ENCODE data around the gene GPR153.

Gene GPR153

DNA sequence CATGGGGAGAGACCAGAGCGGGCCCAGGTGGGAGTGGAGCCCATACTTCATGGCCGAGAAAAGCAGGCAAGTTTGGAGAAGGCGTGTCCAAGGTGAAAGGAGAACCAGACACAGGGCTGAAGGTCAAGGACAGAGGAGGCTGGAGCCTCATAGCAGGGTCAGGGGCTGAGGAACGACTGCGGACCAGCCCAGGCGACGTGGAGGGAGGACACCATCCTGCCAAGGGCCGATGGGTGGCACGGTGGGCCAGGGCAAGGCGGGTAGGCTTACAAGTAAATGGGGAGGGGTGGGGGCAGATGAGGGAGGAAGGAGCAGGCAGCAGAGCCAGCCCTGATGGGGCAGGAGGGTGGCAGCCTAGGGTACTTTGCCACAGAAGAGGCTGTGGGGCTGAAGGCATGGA lies 18.2 kb upstream of the GPR153 start:
- Histone ChIP-seq H3K27me3 (ENCODE audit: control insufficient read depth, insufficient read depth, low read length, poor library complexity, severe bottlenecking) (no peaks in the 10 kb centered on the region), H3K27ac (ENCODE audit: insufficient read depth, low read depth, low read length, poor library complexity, severe bottlenecking) (no peak overlapping the region), H3K4me1 (ENCODE audit: control insufficient read depth, insufficient read depth, low read length) (peaks cover 29% of the 10 kb centered on the region), H3K4me3 (ENCODE audit: insufficient read depth, low read depth, low read length) (no peak overlapping the region), H3K9me3 (ENCODE audit: control insufficient read depth, low read length) (no peaks in the 10 kb centered on the region), H3K36me3 (ENCODE audit: control insufficient read depth, insufficient read depth, low read length) (no peaks in the 10 kb centered on the region)
- 96 to 97% methylated on average over 10 of the region's 10 CpGs for WGBS, 2 experiments

DNA sequence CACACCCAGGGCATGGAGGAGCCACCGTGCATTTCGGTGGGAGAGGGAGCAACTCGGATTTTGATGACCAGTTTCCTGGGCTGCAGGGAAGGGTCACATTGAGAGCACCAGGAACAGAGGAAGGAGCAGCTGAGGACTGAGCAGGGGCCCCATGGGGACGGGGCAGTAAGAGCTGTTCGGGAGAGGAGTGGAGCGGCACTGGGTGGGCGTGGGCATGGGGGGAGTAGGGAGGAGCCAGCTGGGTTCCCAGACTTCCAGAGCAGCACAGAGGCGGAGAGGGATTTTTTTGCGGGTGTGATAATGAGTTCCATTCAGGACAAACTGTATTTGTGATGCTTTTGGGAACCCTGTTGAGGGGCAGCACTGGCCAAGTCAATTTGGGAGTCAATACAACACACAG lies 17.4 kb upstream of the GPR153 start:
- Histone ChIP-seq H3K27me3 (ENCODE audit: control insufficient read depth, insufficient read depth, low read length, poor library complexity, severe bottlenecking) (no peaks in the 10 kb centered on the region), H3K36me3 (ENCODE audit: control insufficient read depth, insufficient read depth, low read length) (no peaks in the 10 kb centered on the region), H3K4me1 (ENCODE audit: control insufficient read depth, insufficient read depth, low read length) (peaks cover 36% of the 10 kb centered on the region)

GRCh38 chr1:6276811-6277555 lies 16.1 kb upstream of the GPR153 start:
- Histone ChIP-seq H3K9me3 (ENCODE audit: control insufficient read depth, low read length) (no peaks in the 10 kb centered on the region), H3K36me3 (ENCODE audit: control insufficient read depth, insufficient read depth, low read length) (no peaks in the 10 kb centered on the region), H3K4me3 (ENCODE audit: insufficient read depth, low read depth, low read length) (no peak overlapping the region), H3K27ac (ENCODE audit: insufficient read depth, low read depth, low read length, poor library complexity, severe bottlenecking) (peak overlapping the region; percentile 42), H3K27me3 (ENCODE audit: control insufficient read depth, insufficient read depth, low read length, poor library complexity, severe bottlenecking) (no peaks in the 10 kb centered on the region), H3K4me1 (ENCODE audit: control insufficient read depth, insufficient read depth, low read length) (peaks cover 40% of the 10 kb centered on the region)
- WGBS, 2 experiments, result 92 to 93% methylated on average over 20 of the region's 20 CpGs

More for the DNA sequence above, 17.4 kb upstream of the GPR153 start:
- no peak overlapping the region for H3K27ac ChIP-seq (ENCODE audit: insufficient read depth, low read depth, low read length, poor library complexity, severe bottlenecking)
- 87 to 89% methylated on average over 9 of the region's 9 CpGs for whole genome bisulfite sequencing, 2 experiments
- H3K9me3 ChIP-seq (ENCODE audit: control insufficient read depth, low read length), result no peaks in the 10 kb centered on the region
- H3K4me3 ChIP-seq (ENCODE audit: insufficient read depth, low read depth, low read length), result no peak overlapping the region

- Histone ChIP-seq H3K36me3 (ENCODE audit: control insufficient read depth, insufficient read depth, low read length) (no peaks in the 10 kb centered on the region), H3K27ac (ENCODE audit: insufficient read depth, low read depth, low read length, poor library complexity, severe bottlenecking) (peak overlapping the region; percentile 59), H3K4me3 (ENCODE audit: insufficient read depth, low read depth, low read length) (no peak overlapping the region), H3K9me3 (ENCODE audit: control insufficient read depth, low read length) (no peaks in the 10 kb centered on the region), H3K4me1 (ENCODE audit: control insufficient read depth, insufficient read depth, low read length) (peaks cover 48% of the 10 kb centered on the region), H3K27me3 (ENCODE audit: control insufficient read depth, insufficient read depth, low read length, poor library complexity, severe bottlenecking) (no peaks in the 10 kb centered on the region)
- WGBS, 2 experiments, result 53 to 57% methylated on average over 35 of the region's 35 CpGs
Measured at GRCh38 chr1:6275826-6276782, 15.2 kb upstream of the GPR153 start.

DNA sequence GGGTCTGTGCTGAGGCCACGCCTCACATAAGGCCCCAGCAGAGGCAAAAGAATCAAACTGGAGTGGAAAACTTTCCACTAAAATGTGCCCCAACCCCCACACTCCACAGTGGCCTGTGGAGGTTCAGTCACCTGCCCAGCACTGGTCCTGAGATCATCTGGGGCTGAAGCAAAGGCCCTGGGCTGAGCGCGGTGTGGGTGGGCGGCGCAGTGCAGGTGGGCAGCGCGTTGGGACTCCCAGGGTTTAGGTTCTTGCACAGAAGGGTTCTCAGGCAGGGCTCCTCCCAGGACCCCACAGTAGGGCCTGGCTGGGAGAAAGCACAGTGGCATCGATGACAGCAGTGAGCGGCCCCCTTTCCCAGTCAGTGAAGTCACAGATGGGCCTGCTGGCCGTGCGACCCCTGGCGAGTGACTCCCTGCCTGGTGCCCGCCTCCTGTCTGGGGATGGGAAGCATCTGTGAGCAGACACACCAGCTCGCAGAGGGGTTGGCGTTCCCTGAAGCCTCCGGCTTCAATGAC lies 13.8 kb upstream of the GPR153 start:
- H3K27me3 ChIP-seq (ENCODE audit: control insufficient read depth, insufficient read depth, low read length, poor library complexity, severe bottlenecking), result no peaks in the 10 kb centered on the region
- no peak overlapping the region for H3K27ac ChIP-seq (ENCODE audit: insufficient read depth, low read depth, low read length, poor library complexity, severe bottlenecking)
- no peak overlapping the region for H3K4me3 ChIP-seq (ENCODE audit: insufficient read depth, low read depth, low read length)
- no peaks in the 10 kb centered on the region for H3K9me3 ChIP-seq (ENCODE audit: control insufficient read depth, low read length)
- H3K36me3 ChIP-seq (ENCODE audit: control insufficient read depth, insufficient read depth, low read length), result no peaks in the 10 kb centered on the region
- peaks cover 61% of the 10 kb centered on the region for H3K4me1 ChIP-seq (ENCODE audit: control insufficient read depth, insufficient read depth, low read length)
- 96% methylated on average over 16 of the region's 16 CpGs for WGBS, 2 experiments

DNA sequence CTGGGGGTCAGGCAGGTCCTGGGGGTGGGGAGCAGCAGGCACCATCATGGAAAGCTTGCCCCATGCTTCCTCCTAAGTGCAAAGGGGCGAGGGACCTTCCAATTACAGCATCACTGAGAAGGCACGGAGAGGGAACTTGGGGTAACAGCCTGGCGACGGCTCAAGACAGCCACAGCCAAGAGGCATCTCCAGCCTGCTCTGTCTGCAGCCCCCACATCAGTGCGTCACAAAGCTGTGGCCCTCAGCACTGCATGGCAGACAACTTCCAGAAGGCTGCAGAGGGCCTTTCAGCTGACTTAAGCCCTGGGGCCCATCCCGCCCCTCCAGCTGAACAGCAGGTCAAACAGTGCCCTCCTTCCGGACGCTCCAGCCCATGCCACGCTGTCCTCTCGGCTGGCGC lies 13.2 kb upstream of the GPR153 start:
- Histone ChIP-seq H3K4me1 (ENCODE audit: control insufficient read depth, insufficient read depth, low read length) (peaks cover 67% of the 10 kb centered on the region), H3K27ac (ENCODE audit: insufficient read depth, low read depth, low read length, poor library complexity, severe bottlenecking) (no peak overlapping the region)

DNA sequence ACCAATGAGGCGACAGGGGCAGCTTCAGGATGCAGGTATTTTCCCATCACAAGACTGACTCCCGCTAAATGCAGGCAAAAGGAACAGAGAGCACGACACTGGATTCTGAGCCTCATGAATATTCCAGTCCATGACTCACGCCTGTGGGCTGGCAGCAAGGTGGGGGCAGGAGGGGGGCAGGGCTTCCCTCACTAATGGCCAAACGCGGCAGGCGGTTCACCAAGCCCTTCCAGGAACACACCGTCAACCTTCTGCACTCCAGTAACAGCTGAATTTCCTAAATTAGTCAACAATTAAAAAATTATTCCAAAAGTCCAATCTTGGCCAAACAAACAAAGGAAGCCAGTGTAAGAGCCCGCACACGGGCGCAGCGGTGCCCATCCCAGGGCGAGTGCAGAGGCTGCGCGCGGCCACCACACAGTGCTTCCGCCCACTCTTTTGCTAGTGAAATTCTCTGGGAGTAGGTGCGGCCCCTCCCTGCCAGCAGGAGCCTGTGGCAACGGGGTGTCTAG lies 12.5 kb upstream of the GPR153 start:
- Histone ChIP-seq H3K27me3 (ENCODE audit: control insufficient read depth, insufficient read depth, low read length, poor library complexity, severe bottlenecking) (no peaks in the 10 kb centered on the region), H3K36me3 (ENCODE audit: control insufficient read depth, insufficient read depth, low read length) (no peaks in the 10 kb centered on the region), H3K27ac (ENCODE audit: insufficient read depth, low read depth, low read length, poor library complexity, severe bottlenecking) (no peak overlapping the region), H3K4me3 (ENCODE audit: insufficient read depth, low read depth, low read length) (no peak overlapping the region), H3K9me3 (ENCODE audit: control insufficient read depth, low read length) (no peaks in the 10 kb centered on the region), H3K4me1 (ENCODE audit: control insufficient read depth, insufficient read depth, low read length) (peaks cover 73% of the 10 kb centered on the region)
- WGBS, 2 experiments, result 80 to 81% methylated on average over 19 of the region's 19 CpGs

More for the DNA sequence above, 13.2 kb upstream of the GPR153 start:
- Histone ChIP-seq H3K9me3 (ENCODE audit: control insufficient read depth, low read length) (no peaks in the 10 kb centered on the region), H3K27me3 (ENCODE audit: control insufficient read depth, insufficient read depth, low read length, poor library complexity, severe bottlenecking) (no peaks in the 10 kb centered on the region), H3K4me3 (ENCODE audit: insufficient read depth, low read depth, low read length) (no peak overlapping the region), H3K36me3 (ENCODE audit: control insufficient read depth, insufficient read depth, low read length) (no peaks in the 10 kb centered on the region)
- 96 to 97% methylated on average over 11 of the region's 11 CpGs for WGBS, 2 experiments

DNA sequence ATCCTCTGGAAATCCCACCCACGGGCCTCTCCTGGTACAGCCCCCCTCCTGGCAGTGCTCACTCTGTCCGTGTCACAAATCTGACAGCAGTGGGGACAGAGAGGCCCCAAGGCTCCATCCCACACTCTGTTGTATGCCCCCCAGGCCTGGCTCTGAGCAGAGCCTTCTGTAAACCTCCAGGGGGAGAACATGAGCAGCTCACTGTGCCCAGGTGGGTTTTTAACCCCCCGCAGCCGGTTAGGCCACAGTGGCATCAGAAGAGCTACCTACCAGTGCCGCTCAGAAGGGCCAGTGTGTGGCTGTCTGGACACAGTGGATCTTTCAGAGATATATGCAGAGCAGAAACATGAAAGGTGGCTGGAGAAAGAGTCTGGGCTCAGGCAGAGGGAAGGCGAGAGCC lies 12.0 kb upstream of the GPR153 start:
- H3K9me3 ChIP-seq (ENCODE audit: control insufficient read depth, low read length), result no peaks in the 10 kb centered on the region
- no peak overlapping the region for H3K4me3 ChIP-seq (ENCODE audit: insufficient read depth, low read depth, low read length)
- H3K4me1 ChIP-seq (ENCODE audit: control insufficient read depth, insufficient read depth, low read length), result peaks cover 78% of the 10 kb centered on the region
- 80 to 83% methylated on average over 6 of the region's 6 CpGs for WGBS, 2 experiments
- no peaks in the 10 kb centered on the region for H3K36me3 ChIP-seq (ENCODE audit: control insufficient read depth, insufficient read depth, low read length)
- H3K27me3 ChIP-seq (ENCODE audit: control insufficient read depth, insufficient read depth, low read length, poor library complexity, severe bottlenecking), result no peaks in the 10 kb centered on the region
- no peak overlapping the region for H3K27ac ChIP-seq (ENCODE audit: insufficient read depth, low read depth, low read length, poor library complexity, severe bottlenecking)

DNA sequence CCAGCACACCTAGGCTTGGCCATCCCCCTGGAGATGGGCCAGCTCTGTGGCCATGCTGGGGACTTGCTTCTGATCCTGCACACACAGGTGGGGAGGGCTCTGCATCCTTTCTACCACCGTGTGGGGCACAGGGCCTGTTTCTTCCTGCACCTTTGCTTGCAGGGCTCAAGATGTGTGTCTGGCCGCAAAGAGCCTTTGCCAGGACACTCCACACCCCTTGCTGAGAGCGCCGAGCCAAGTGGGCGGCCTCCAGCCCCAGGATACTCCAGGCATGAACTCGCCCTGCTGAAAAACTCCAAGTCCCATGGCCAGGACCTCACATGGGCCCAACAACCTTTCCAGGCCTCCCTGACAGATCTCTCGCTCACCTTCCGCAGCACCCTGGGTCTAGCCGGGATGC lies 11.6 kb upstream of the GPR153 start:
- WGBS, 2 experiments, result 93 to 94% methylated on average over 9 of the region's 9 CpGs
- Histone ChIP-seq H3K4me1 (ENCODE audit: control insufficient read depth, insufficient read depth, low read length) (peaks cover 78% of the 10 kb centered on the region), H3K4me3 (ENCODE audit: insufficient read depth, low read depth, low read length) (no peak overlapping the region), H3K36me3 (ENCODE audit: control insufficient read depth, insufficient read depth, low read length) (no peaks in the 10 kb centered on the region), H3K9me3 (ENCODE audit: control insufficient read depth, low read length) (no peaks in the 10 kb centered on the region), H3K27ac (ENCODE audit: insufficient read depth, low read depth, low read length, poor library complexity, severe bottlenecking) (no peak overlapping the region), H3K27me3 (ENCODE audit: control insufficient read depth, insufficient read depth, low read length, poor library complexity, severe bottlenecking) (no peaks in the 10 kb centered on the region)

- peaks cover 72% of the 10 kb centered on the region for H3K4me1 ChIP-seq (ENCODE audit: control insufficient read depth, insufficient read depth, low read length)
- WGBS, 2 experiments, result 90 to 93% methylated on average over 12 of the region's 12 CpGs
Measured at GRCh38 chr1:6271554-6271953, 10.7 kb upstream of the GPR153 start.

More at GRCh38 chr1:6271554-6271953, 10.7 kb upstream of the GPR153 start:
- Histone ChIP-seq H3K9me3 (ENCODE audit: control insufficient read depth, low read length) (no peaks in the 10 kb centered on the region), H3K27me3 (ENCODE audit: control insufficient read depth, insufficient read depth, low read length, poor library complexity, severe bottlenecking) (no peaks in the 10 kb centered on the region), H3K36me3 (ENCODE audit: control insufficient read depth, insufficient read depth, low read length) (no peaks in the 10 kb centered on the region), H3K4me3 (ENCODE audit: insufficient read depth, low read depth, low read length) (no peak overlapping the region), H3K27ac (ENCODE audit: insufficient read depth, low read depth, low read length, poor library complexity, severe bottlenecking) (no peak overlapping the region)
